ENCODE measurements around the gene XAF1. TPM values are rescaled to one million over a fixed set of nuclear protein-coding genes. Genes with fewer than 3 reads are reported as not detected.

Gene XAF1
- total and polyA plus RNA-seq, 12 donors: 12.7 to 73.4 (median 21.1) TPM

DNA sequence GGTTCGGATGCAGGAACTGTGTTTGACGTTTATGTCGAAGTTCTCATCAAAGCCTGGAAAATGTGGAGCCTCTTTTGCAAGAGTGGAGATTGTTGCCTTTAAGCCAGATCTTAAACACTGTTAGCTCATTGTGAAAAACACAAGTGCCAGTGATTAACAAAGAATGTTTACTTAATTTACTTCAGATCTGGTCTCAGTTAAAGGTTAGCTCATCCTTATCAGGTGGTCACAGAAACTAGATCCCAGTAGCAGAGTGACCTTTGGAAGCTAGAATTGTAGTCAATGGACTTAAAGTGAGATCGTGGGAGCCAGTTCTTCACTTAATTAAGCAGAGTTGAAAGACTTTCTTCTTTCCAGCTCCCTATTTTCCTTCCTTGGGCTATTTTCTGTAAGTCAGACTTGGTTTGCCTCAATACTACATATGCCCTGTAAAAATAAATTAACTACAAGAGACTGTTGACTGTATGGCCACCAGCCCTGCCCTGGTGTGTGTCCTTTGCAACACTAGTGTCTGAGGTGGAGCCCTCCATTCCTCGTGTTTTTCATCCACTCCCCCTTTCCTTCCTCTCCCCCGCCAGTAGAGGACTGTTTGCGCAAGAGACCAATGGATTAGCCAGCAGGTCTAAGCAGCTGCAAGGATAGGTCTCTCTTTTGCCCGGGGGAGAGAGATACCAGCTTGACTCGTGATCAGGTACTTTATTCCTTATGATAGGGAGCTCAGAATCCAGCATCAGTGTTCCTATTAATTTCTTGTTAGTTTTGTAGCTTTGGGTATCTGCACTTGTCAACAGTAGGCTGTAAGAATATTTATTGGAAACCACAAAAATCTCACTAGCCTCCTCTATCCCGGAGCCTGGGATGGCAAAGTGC lies 40.4 kb downstream of the XAF1 start:
- no peaks in the 10 kb centered on the region for H3K9me3 ChIP-seq (replicated peaks in 1 of 3)
- intact Hi-C loops (cut with DNase I): no loop called here

GRCh38 chr17:6796887-6797490 lies 41.1 kb downstream of the XAF1 start:
- intact Hi-C loops (cut with DNase I): no loop called here
- 75 to 84% (median 77%) methylated on average over 2 of the region's 2 CpGs for WGBS, 4 donors
- Histone ChIP-seq H3K36me3 (replicated peaks in 1 of 2) (no peaks in the 10 kb centered on the region), H3K4me3 (no peak overlapping the region), H3K9me3 (replicated peaks in 1 of 3) (no peaks in the 10 kb centered on the region), H3K27ac (no peak overlapping the region), H3K4me1 (replicated peaks in 1 of 2) (no peaks in the 10 kb centered on the region), H3K27me3 (no peaks in the 10 kb centered on the region)
- DNase-seq: no peak
- no peak for TF ChIP-seq POLR2A (IDR thresholded peaks at IDR 0.05)
- TF ChIP-seq, protein P1, sequence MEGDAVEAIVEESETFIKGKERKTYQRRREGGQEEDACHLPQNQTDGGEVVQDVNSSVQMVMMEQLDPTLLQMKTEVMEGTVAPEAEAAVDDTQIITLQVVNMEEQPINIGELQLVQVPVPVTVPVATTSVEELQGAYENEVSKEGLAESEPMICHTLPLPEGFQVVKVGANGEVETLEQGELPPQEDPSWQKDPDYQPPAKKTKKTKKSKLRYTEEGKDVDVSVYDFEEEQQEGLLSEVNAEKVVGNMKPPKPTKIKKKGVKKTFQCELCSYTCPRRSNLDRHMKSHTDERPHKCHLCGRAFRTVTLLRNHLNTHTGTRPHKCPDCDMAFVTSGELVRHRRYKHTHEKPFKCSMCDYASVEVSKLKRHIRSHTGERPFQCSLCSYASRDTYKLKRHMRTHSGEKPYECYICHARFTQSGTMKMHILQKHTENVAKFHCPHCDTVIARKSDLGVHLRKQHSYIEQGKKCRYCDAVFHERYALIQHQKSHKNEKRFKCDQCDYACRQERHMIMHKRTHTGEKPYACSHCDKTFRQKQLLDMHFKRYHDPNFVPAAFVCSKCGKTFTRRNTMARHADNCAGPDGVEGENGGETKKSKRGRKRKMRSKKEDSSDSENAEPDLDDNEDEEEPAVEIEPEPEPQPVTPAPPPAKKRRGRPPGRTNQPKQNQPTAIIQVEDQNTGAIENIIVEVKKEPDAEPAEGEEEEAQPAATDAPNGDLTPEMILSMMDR (IDR thresholded peaks at IDR 0.05): no peak

More for the DNA sequence above, 40.4 kb downstream of the XAF1 start:
- 65 to 71% (median 68%) methylated on average over 10 of the region's 10 CpGs for WGBS, 4 donors
- no peak overlapping the region for H3K27ac ChIP-seq
- H3K36me3 ChIP-seq (replicated peaks in 1 of 2): no peaks in the 10 kb centered on the region
- TF ChIP-seq, protein P1 (IDR thresholded peaks at IDR 0.05): no peak
- no peak for TF ChIP-seq POLR2A (IDR thresholded peaks at IDR 0.05)
- no peak overlapping the region for H3K4me3 ChIP-seq
- H3K4me1 ChIP-seq (replicated peaks in 1 of 2): no peaks in the 10 kb centered on the region
- H3K27me3 ChIP-seq: peaks cover 5% of the 10 kb centered on the region
- no peak for DNase-seq

DNA sequence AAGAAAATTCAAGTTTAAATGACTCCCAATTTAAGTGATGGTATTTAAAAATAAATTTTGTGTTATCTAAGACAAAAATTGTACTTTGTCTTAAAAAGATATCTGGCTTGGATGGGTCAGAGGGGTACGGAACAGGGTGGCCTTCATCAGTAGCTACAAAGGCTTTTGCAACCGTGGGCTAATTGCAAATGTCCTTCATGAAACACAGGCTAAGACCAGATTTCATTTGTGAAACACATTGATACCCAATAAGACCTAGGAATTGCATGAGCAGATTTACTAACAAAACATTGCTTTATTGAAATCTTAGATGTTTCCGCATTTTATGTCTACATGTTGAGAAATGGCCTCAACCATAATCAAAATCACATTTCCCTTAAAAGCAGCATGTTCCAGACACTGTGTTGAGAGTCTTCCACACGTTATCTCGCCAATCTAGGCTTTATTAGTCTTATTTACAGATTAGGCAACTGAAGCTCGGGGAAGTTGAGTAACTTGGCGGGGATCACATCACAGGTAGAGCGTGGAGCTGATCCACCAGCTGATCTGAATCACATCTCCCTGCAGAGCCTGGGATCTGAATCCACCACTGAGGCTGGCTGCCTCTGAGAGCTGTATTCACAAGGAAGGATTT lies 42.0 kb downstream of the XAF1 start:
- intact Hi-C loops (cut with DNase I): no loop called here
- no peak overlapping the region for H3K4me3 ChIP-seq

DNA sequence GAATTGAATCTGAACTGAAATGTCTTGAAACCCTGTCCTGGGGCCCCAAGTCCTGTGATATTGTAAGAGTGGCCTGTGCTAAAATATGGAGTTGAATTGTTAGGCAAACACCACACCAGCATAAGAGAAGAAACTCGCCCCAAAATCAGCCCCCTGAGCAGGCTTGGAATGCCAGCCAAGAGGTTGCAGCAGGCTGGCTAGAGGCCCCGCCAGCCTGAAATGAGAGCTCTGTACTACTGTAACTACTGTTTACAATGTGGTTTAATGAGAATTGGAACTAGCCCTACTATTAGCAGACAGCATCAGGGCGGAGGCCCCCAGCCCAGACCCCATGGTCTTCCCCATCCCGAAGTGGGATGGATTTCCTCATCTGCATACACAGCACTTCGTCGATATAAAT lies 43.9 kb downstream of the XAF1 start:
- intact Hi-C loops (cut with DNase I): no loop called here
- Histone ChIP-seq H3K4me1 (replicated peaks in 1 of 2) (no peaks in the 10 kb centered on the region), H3K4me3 (no peak overlapping the region), H3K27me3 (no peaks in the 10 kb centered on the region), H3K9me3 (replicated peaks in 1 of 3) (no peaks in the 10 kb centered on the region), H3K36me3 (replicated peaks in 1 of 2) (no peaks in the 10 kb centered on the region), H3K27ac (no peak overlapping the region)
- 67 to 82% (median 74%) methylated on average over 6 of the region's 6 CpGs for WGBS, 4 donors
- no peak for TF ChIP-seq POLR2A (IDR thresholded peaks at IDR 0.05)
- TF ChIP-seq, protein P1 (IDR thresholded peaks at IDR 0.05): no peak
- DNase-seq: no peak

More for the DNA sequence above, 42.0 kb downstream of the XAF1 start:
- H3K36me3 ChIP-seq (replicated peaks in 1 of 2): no peaks in the 10 kb centered on the region
- no peak for TF ChIP-seq POLR2A (IDR thresholded peaks at IDR 0.05)
- TF ChIP-seq, protein P1 (IDR thresholded peaks at IDR 0.05): no peak
- no peak for DNase-seq
- H3K4me1 ChIP-seq (replicated peaks in 1 of 2): no peaks in the 10 kb centered on the region
- H3K27me3 ChIP-seq: no peaks in the 10 kb centered on the region
- H3K27ac ChIP-seq: no peak overlapping the region
- H3K9me3 ChIP-seq (replicated peaks in 1 of 3): no peaks in the 10 kb centered on the region
- 77 to 79% (median 78%) methylated on average over 8 of the region's 8 CpGs for WGBS, 4 donors
